AG04450 (cell line): ENCODE data around the gene IFNGR2. TPM values are rescaled to one million over a fixed set of nuclear protein-coding genes. Genes with fewer than 3 reads are reported as not detected.

Experiments
- CTCF ChIA-PET: fragments of 300-600, 350-600 bp; formaldehyde crosslinking; extraction: SDS; loops from one replicate; lab custom pipeline; 2022; ENCODE audit warnings: antibody characterized with exemption, inconsistent platforms; lab: Charles Lee
- POLR2A ChIA-PET: fragments of 350-600 bp; formaldehyde crosslinking; extraction: SDS; loops from one replicate; lab custom pipeline; 2021; ENCODE audit warnings: antibody characterized with exemption, inconsistent platforms; lab: Yijun Ruan, JAX
- DNase-seq: peaks from one replicate; pipeline ENCODE4 v3.0.0-alpha.2; 2011; ENCODE audit warnings: low read depth, low spot score
- H3K27ac ChIP-seq: one replicate; pipeline ENCODE4 v1.5.1; 2012; ENCODE audit warnings: low read depth, low read length, control low read depth
- H3K27me3 ChIP-seq: one replicate; pipeline ENCODE4 v1.6.0; 2012; ENCODE audit warnings: low read length; ENCODE audit not compliant: control insufficient read depth, insufficient read depth
- H3K4me3 ChIP-seq: 2 replicates; pipeline ENCODE4 v1.5.1; 2011; ENCODE audit warnings: mild to moderate bottlenecking, low read depth, low read length, control low read depth
- H3K9me3 ChIP-seq: 2 replicates; pipeline ENCODE4 v1.5.1; 2012; ENCODE audit warnings: low read length; ENCODE audit not compliant: control insufficient read depth, insufficient read depth
- CTCF ChIP-seq: IDR thresholded peaks from 2 replicates; pipeline ENCODE4 v1.5.1; 2011; ENCODE audit warnings: low read depth, low read length, control low read depth, inconsistent platforms
- polyA plus RNA-seq: library from polyadenylated mRNA; depleted of rRNA; stranded (reverse); fragments of >200 nt; gene quantifications from 2 replicates; pipeline ENCODE4 v1.2.3, GENCODE V29; 2011

IFNGR2 gene
- polyA plus RNA-seq, 1 experiment, result 90.8 TPM

GRCh38 chr21:33367309-33367973 lies 35.8 kb upstream of the IFNGR2 start:
- no peak overlapping the region for H3K4me3 ChIP-seq
- H3K9me3 ChIP-seq, result peaks cover 29% of the 10 kb centered on the region
- H3K27me3 ChIP-seq, result no peaks in the 10 kb centered on the region
- H3K27ac ChIP-seq, result no peak overlapping the region
- CTCF ChIA-PET, result interaction anchor here (0.7 kb wide), 1 partner anchor 222 kb away, joined by 3 read pairs; no protein-coding TSS in a partner anchor
- DNase-seq, result no peak
- no peak for TF ChIP-seq CTCF
- POLR2A ChIA-PET, result no interaction called here

GRCh38 chr21:33368124-33368523 lies 35.1 kb upstream of the IFNGR2 start:
- peaks cover 29% of the 10 kb centered on the region for H3K9me3 ChIP-seq
- H3K27me3 ChIP-seq, result no peaks in the 10 kb centered on the region
- TF ChIP-seq CTCF, result no peak
- H3K27ac ChIP-seq, result no peak overlapping the region
- ChIA-PET CTCF (interaction anchor here (0.7 kb wide), 1 partner anchor 221 kb away, joined by 3 read pairs; no protein-coding TSS in a partner anchor), POLR2A (no interaction called here)
- DNase-seq, result no peak
- no peak overlapping the region for H3K4me3 ChIP-seq

GRCh38 chr21:33368576-33368975 lies 34.6 kb upstream of the IFNGR2 start:
- TF ChIP-seq CTCF, result no peak
- no peak overlapping the region for H3K4me3 ChIP-seq
- H3K27ac ChIP-seq, result no peak overlapping the region
- no peak for DNase-seq
- H3K9me3 ChIP-seq, result peaks cover 29% of the 10 kb centered on the region
- H3K27me3 ChIP-seq, result no peaks in the 10 kb centered on the region
- POLR2A ChIA-PET, result no interaction called here
- CTCF ChIA-PET, result interaction anchor here (2.3 kb wide), 1 partner anchor 7 kb away, joined by 12 read pairs; no protein-coding TSS in a partner anchor

GRCh38 chr21:33369586-33369985 lies 33.6 kb upstream of the IFNGR2 start:
- no peak overlapping the region for H3K27ac ChIP-seq
- POLR2A ChIA-PET, result no interaction called here
- no peak for DNase-seq
- CTCF ChIA-PET, result interaction anchor here (2.3 kb wide), 1 partner anchor 8 kb away, joined by 12 read pairs; no protein-coding TSS in a partner anchor
- H3K4me3 ChIP-seq, result no peak overlapping the region
- no peaks in the 10 kb centered on the region for H3K27me3 ChIP-seq
- no peak for TF ChIP-seq CTCF
- peaks cover 29% of the 10 kb centered on the region for H3K9me3 ChIP-seq

GRCh38 chr21:33370305-33370704 lies 32.9 kb upstream of the IFNGR2 start:
- CTCF ChIA-PET, result interaction anchor here (2.3 kb wide), 1 partner anchor 9 kb away, joined by 12 read pairs; no protein-coding TSS in a partner anchor
- no peaks in the 10 kb centered on the region for H3K27me3 ChIP-seq
- H3K4me3 ChIP-seq, result no peak overlapping the region
- H3K27ac ChIP-seq, result no peak overlapping the region
- TF ChIP-seq CTCF, result no peak
- POLR2A ChIA-PET, result no interaction called here
- DNase-seq, result no peak
- peaks cover 29% of the 10 kb centered on the region for H3K9me3 ChIP-seq
